ENCODE data around the gene WDR75. TPM values are rescaled to one million over a fixed set of nuclear protein-coding genes. Genes with fewer than 3 reads are reported as not detected.

The WDR75 gene
- polyA plus RNA-seq, 3 donors = 3.9 to 20.7 (median 5.8) TPM

GRCh38 chr2:189502714-189503113 is 61.4 kb downstream of the WDR75 start:
- no peaks in the 10 kb centered on the region for H3K79me2 ChIP-seq (ENCODE audit: insufficient read depth, low read length)
- H3K36me3 ChIP-seq (replicated peaks in 1 of 2; ENCODE audit: control insufficient read depth in 1 of 2, insufficient read depth in 2 of 2, low read length in 2 of 2) = no peaks in the 10 kb centered on the region
- no peaks in the 10 kb centered on the region for H3K36me3 Mint-ChIP-seq
- H3K27ac Mint-ChIP-seq = no peak overlapping the region
- H3K4me2 ChIP-seq (replicated peaks; ENCODE audit: extremely low read depth, low read length, poor library complexity, severe bottlenecking) = no peak overlapping the region
- no peak overlapping the region for H3K27ac ChIP-seq (ENCODE audit: low read depth in 1 of 2, low read length in 2 of 2)
- H2AFZ ChIP-seq (ENCODE audit: insufficient read depth, low read depth, low read length, poor library complexity, severe bottlenecking) = no peak overlapping the region
- no peak for DNase-seq
- WGBS (ENCODE audit: insufficient coverage) = no CpG with 5 or more reads among the region's 2 CpGs
- H3K9me3 Mint-ChIP-seq = no peaks in the 10 kb centered on the region
- peaks cover 39 to 45% of the 10 kb centered on the region in 2 donors for H3K4me1 ChIP-seq (ENCODE audit: control insufficient read depth in 1 of 2, insufficient read depth in 2 of 2, low read length in 2 of 2)
- H3K4me3 Mint-ChIP-seq = no peak overlapping the region
- no peaks in the 10 kb centered on the region for H3K9me3 ChIP-seq (replicated peaks in 1 of 2; ENCODE audit: control insufficient read depth in 1 of 2, insufficient read depth in 1 of 2, low read length in 2 of 2)
- intact Hi-C loops (cut with micrococcal nuclease) = no loop called here
- H3K9ac ChIP-seq (ENCODE audit: insufficient read depth, low read length, poor library complexity, severe bottlenecking) = no peak overlapping the region
- no peaks in the 10 kb centered on the region for H4K20me1 ChIP-seq (ENCODE audit: insufficient read depth, low read length)
- peaks cover 40% of the 10 kb centered on the region for H3K4me1 Mint-ChIP-seq
- peaks cover 0 to 2% (median 0%) of the 10 kb centered on the region in 3 donors for H3K27me3 Mint-ChIP-seq (ENCODE audit: low read depth in 3 of 3)
- no peaks in the 10 kb centered on the region for H3K27me3 ChIP-seq (ENCODE audit: control insufficient read depth in 2 of 2, insufficient read depth in 2 of 2, low read length in 2 of 2)
- TF ChIP-seq, protein P1, sequence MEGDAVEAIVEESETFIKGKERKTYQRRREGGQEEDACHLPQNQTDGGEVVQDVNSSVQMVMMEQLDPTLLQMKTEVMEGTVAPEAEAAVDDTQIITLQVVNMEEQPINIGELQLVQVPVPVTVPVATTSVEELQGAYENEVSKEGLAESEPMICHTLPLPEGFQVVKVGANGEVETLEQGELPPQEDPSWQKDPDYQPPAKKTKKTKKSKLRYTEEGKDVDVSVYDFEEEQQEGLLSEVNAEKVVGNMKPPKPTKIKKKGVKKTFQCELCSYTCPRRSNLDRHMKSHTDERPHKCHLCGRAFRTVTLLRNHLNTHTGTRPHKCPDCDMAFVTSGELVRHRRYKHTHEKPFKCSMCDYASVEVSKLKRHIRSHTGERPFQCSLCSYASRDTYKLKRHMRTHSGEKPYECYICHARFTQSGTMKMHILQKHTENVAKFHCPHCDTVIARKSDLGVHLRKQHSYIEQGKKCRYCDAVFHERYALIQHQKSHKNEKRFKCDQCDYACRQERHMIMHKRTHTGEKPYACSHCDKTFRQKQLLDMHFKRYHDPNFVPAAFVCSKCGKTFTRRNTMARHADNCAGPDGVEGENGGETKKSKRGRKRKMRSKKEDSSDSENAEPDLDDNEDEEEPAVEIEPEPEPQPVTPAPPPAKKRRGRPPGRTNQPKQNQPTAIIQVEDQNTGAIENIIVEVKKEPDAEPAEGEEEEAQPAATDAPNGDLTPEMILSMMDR (IDR thresholded peaks at IDR 0.05) = no peak
- H3K4me3 ChIP-seq (replicated peaks in 1 of 3; ENCODE audit: low read depth in 2 of 3, low read length in 3 of 3) = no peak overlapping the region

DNA sequence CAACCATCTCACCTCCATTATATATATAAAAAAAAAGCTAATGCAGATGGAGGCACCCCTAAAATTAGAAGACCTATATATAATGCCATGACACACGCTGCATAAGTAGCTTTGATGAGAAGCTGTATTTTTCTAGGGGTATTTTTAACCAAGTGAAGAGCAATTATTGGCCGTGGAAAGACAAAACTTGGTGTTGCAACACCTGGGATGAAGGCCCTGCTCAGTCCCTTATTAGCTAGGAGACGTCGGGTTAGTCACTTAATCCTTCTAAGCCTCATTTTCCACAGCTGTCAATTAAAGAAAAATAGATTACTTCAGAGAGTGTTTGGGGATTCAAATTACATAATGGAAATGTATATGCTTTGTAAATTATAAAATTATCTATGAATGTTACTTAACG is 63.0 kb downstream of the WDR75 start:
- intact Hi-C loops (cut with micrococcal nuclease) = no loop called here

More for the DNA sequence above, 63.0 kb downstream of the WDR75 start:
- no peak overlapping the region for H3K4me2 ChIP-seq (replicated peaks; ENCODE audit: extremely low read depth, low read length, poor library complexity, severe bottlenecking)
- H3K79me2 ChIP-seq (ENCODE audit: insufficient read depth, low read length) = no peaks in the 10 kb centered on the region
- no CpG with 5 or more reads among the region's 5 CpGs for WGBS (ENCODE audit: insufficient coverage)
- no peak overlapping the region for H2AFZ ChIP-seq (ENCODE audit: insufficient read depth, low read depth, low read length, poor library complexity, severe bottlenecking)
- no peak for DNase-seq
- H3K9me3 ChIP-seq (replicated peaks in 1 of 2; ENCODE audit: control insufficient read depth in 1 of 2, insufficient read depth in 1 of 2, low read length in 2 of 2) = no peaks in the 10 kb centered on the region
- Mint-ChIP-seq H3K36me3 (no peaks in the 10 kb centered on the region), H3K27me3 (ENCODE audit: low read depth in 3 of 3) (peaks cover 0 to 2% (median 0%) of the 10 kb centered on the region in 3 donors), H3K9me3 (peaks cover 0 to 4% (median 1%) of the 10 kb centered on the region in 7 donors), H3K27ac (no peak overlapping the region), H3K4me3 (no peak overlapping the region), H3K4me1 (peaks cover 41% of the 10 kb centered on the region)
- no peak overlapping the region for H3K9ac ChIP-seq (ENCODE audit: insufficient read depth, low read length, poor library complexity, severe bottlenecking)
- TF ChIP-seq, protein P1 (IDR thresholded peaks at IDR 0.05) = no peak
- no peaks in the 10 kb centered on the region for H3K27me3 ChIP-seq (ENCODE audit: control insufficient read depth in 2 of 2, insufficient read depth in 2 of 2, low read length in 2 of 2)
- H3K4me1 ChIP-seq (ENCODE audit: control insufficient read depth in 1 of 2, insufficient read depth in 2 of 2, low read length in 2 of 2) = peaks cover 39 to 45% of the 10 kb centered on the region in 2 donors
- H3K4me3 ChIP-seq (replicated peaks in 1 of 3; ENCODE audit: low read depth in 2 of 3, low read length in 3 of 3) = no peak overlapping the region
- no peaks in the 10 kb centered on the region for H4K20me1 ChIP-seq (ENCODE audit: insufficient read depth, low read length)
- H3K27ac ChIP-seq (ENCODE audit: low read depth in 1 of 2, low read length in 2 of 2) = no peak overlapping the region
- H3K36me3 ChIP-seq (replicated peaks in 1 of 2; ENCODE audit: control insufficient read depth in 1 of 2, insufficient read depth in 2 of 2, low read length in 2 of 2) = no peaks in the 10 kb centered on the region

All from CD14-positive monocyte (primary cell).